Measurements from ENCODE around the gene ZMYM4. TPM values are rescaled to one million over a fixed set of nuclear protein-coding genes. Genes with fewer than 3 reads are reported as not detected.
"Not testable (repeated sequence)": the region's sequence is repeated elsewhere in the genome, so short reads cannot be mapped to it uniquely, and the experiment has no call there.

Gene ZMYM4
- polyA plus RNA-seq, 3 donors: 73.6 to 77.6 (median 76.9) TPM

- no peak for DNase-seq (ENCODE audit: low read depth in 3 of 3, low spot score in 2 of 3)
Measured at GRCh38 chr1:35319988-35320713, 51.6 kb downstream of the ZMYM4 start.

GRCh38 chr1:35320937-35321336 lies 52.4 kb downstream of the ZMYM4 start:
- DNase-seq (ENCODE audit: low read depth in 3 of 3, low spot score in 2 of 3): no peak

DNA sequence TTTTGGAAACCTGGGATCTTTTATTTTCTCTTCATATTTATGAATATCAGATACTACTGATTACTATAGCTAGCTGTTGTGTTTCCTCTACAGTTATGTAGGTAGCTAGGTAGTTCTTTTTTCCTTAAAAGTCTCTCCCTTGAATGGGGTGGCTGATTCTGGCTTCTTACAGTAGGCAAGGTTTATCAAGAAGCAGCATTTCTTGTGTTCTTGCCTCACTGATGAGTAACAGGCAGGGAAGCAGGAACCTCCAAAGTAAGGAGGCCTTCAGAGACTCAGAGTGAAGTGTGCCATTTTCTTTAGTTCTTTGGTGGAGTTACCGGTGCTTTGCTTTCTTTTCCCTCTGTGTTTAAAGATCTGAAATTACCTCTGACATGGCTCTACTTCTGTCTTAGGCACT lies 56.0 kb downstream of the ZMYM4 start:
- no peak for DNase-seq (ENCODE audit: low read depth in 3 of 3, low spot score in 2 of 3)

DNA sequence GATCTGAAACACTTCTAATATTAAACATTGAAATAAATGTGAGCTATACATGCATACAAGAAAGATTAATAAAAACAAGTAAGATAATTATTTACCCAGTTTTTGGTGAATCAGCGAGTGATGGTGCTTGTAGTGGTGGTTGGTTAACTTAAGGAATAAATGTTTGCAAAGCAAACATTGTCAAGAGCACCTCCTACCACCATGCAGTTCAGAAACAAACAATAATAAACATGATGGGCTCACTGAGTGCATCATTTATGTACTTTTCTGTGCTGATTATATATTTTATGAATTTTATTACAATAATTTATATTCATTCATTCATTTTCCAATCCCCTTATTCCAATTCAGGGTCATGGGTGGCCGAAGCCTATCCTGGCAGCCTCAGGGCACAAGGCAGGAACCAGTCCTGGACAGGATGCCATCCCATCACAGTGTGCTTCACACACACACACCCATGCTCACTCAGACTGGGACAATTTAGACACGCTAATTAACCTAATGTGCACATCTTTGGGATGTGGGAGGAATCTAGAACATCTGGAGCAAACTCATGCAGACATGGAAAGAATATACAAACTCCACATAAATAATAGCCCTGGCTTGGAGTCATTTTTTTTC lies 57.8 kb downstream of the ZMYM4 start:
- no peak for DNase-seq (ENCODE audit: low read depth in 3 of 3, low spot score in 2 of 3)

DNA sequence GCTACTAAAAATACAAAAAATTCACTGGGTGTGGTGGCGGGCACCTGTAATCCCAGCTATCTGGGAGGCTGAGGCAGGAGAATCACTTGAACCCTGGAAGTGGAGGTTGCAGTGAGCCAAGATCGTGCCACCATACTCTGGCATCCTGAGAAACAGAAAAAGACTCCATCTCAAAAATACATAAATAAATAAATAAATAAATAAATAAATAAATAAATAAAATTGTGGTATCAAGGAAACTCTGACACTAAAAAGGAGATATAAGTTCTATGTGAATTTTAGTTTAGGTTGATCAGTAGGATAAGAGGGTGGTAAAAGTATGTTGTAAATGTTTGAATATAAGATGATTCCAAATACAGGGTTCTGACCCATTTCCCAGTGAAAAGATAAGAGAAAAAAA lies 63.1 kb downstream of the ZMYM4 start:
- DNase-seq (ENCODE audit: low read depth in 3 of 3, low spot score in 2 of 3): not testable (repeated sequence)

GRCh38 chr1:35334485-35334884 lies 66.0 kb downstream of the ZMYM4 start:
- DNase-seq (ENCODE audit: low read depth in 3 of 3, low spot score in 2 of 3): no peak

- DNase-seq (ENCODE audit: low read depth in 3 of 3, low spot score in 2 of 3): no peak
Measured at GRCh38 chr1:35340519-35340918, 72.0 kb downstream of the ZMYM4 start.

GRCh38 chr1:35345439-35345981 lies 77.0 kb downstream of the ZMYM4 start:
- no peak for DNase-seq (ENCODE audit: low read depth in 3 of 3, low spot score in 2 of 3)

DNA sequence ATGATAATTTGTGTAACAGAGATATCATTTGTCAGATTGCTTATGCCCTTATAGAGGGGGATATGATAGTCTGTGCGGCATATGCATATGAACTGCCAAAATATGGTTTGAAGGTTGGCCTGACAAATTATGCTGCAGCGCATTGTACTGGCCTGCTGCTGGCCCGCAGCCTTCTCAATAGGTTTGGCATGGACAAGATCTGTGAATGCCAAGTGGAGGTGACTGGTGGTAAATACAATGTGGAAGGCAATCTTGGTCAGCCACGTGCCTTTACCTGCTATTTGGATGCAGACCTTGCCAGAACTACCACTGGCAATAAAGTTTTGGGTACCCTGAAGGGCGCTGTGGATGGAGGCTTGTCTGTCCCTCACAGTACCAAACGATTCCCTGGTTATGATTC lies 82.4 kb downstream of the ZMYM4 start:
- DNase-seq (ENCODE audit: low read depth in 3 of 3, low spot score in 2 of 3): no peak

GRCh38 chr1:35359995-35360394 lies 91.5 kb downstream of the ZMYM4 start:
- no peak for DNase-seq (ENCODE audit: low read depth in 3 of 3, low spot score in 2 of 3)

DNA sequence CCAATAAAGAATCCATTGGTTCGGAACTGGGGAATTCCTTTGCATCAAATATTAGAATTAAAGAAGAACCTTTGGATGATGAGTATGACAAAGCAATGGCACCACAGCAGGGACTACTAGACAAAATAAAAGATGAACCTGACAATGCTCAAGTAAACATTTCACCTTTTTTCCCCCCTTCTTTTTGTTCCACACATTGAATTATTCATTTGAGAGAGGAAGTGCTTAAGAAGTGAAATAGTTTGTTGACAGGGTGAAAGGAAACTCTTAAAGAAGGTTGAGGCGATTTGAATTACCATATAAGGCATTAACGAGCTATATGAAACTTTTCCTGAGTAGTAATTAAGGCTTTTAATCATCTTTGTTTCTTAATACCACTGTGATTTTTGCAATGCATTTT lies 93.1 kb downstream of the ZMYM4 start:
- DNase-seq (ENCODE audit: low read depth in 3 of 3, low spot score in 2 of 3): no peak

DNA sequence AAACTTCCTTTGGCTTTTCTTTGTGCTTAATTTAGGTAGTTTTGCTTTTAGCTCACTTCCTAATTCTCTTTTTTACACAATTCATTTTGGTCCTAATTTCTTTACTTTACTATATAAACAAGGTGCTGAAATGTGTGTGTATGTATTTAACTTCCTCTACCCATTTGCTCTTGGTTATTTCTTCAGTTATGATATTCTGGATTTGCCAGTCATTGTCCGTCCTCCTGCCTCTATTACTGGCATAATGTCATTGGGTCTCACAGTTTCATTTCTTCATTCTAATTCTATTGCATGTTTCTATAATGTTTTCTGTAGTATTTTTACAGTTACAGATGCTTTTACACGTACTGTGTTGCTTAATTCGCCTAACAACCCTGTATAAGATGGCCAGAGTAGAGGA lies 96.2 kb downstream of the ZMYM4 start:
- DNase-seq (ENCODE audit: low read depth in 3 of 3, low spot score in 2 of 3): no peak

- no peak for DNase-seq (ENCODE audit: low read depth in 3 of 3, low spot score in 2 of 3)
Measured at GRCh38 chr1:35367914-35368313, 99.4 kb downstream of the ZMYM4 start.

DNA sequence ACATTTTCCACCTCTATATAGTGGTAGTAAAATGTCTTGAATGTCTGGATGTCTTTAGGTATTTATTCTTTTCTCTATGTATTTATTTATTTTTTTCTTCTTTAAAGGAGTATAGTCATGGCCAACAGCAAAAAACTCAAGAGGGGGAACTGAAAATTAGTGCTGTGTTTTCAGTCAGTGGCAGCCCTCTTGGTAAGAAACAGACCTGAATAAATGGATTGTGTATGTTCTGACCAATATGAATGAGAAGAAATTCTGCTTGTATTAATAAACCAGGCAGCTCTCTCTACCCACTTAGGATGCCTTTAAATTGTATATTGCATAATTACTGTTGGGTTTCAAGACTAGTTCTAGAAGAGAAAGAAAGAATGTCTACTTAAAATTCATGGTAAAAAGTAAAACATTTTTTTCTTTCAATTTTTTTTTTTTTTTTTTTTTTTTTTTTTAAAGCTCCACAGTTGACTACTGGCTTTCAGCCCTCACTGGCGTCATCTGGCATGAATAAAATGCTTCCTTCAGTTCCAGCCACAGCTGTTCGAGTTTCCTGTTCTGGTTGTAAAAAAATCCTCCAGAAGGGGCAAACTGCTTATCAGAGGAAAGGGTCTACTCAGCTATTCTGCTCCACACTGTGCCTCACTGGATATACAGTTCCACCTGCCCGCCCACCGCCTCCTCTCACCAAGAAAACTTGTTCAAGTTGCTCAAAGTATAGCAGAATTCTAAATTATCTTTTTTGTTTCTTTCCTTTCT lies 101.6 kb downstream of the ZMYM4 start:
- peak; percentile 36 to 50 (median 39) for DNase-seq (ENCODE audit: low read depth in 3 of 3, low spot score in 2 of 3)

- DNase-seq (ENCODE audit: low read depth in 3 of 3, low spot score in 2 of 3): no peak
Measured at GRCh38 chr1:35371506-35371905, 103.0 kb downstream of the ZMYM4 start.

DNA sequence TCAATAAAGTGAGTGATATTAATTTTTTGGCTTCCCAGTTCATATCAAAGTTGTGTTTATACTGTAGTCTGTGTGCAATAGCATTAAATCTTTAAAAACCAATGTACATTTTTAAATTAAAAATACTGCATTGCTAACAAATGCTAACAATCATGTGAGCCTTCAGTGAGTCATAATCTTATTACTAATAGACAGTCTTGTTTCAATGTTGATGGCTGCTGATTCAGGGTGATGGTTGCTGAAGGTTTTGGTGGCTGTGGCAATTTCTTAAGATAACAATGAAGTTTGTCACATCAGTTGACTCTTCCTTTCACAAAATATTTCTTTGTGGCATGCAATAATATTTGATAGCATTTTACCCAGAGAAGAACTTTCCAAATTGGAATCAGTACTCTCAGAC lies 109.0 kb downstream of the ZMYM4 start:
- DNase-seq (ENCODE audit: low read depth in 3 of 3, low spot score in 2 of 3): no peak

DNA sequence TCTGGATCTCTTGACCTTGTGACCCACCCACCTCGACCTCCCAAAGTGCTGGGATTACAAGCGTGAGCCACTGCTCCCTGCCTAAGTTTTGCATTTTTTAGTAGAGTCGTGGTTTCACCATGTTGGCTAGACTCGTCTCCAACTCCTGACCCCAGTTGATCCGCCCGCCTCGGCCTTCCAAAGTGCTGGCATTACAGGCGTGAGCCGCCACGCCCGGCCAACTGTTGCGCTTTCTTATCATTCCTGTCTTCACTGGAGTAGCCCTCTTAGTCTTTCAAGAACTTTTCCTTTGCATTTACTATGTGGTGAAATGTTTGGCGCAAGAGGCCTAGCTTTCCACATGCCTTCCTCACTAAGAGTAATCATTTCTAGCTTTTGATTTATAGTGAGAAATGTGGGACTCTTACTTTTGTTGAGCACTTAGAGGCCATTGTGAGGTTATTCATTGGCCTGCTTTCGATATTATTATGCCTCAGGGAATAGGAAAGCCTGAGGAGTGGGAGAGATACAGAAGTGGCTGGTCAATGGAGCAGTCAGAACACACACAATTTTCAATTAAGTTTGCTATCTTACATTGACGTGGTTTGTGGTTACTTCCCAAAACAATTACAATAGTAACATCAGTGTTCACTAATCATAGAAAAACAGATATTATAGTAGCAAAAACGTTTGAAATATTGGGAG lies 111.0 kb downstream of the ZMYM4 start:
- DNase-seq (ENCODE audit: low read depth in 3 of 3, low spot score in 2 of 3): no peak

DNA sequence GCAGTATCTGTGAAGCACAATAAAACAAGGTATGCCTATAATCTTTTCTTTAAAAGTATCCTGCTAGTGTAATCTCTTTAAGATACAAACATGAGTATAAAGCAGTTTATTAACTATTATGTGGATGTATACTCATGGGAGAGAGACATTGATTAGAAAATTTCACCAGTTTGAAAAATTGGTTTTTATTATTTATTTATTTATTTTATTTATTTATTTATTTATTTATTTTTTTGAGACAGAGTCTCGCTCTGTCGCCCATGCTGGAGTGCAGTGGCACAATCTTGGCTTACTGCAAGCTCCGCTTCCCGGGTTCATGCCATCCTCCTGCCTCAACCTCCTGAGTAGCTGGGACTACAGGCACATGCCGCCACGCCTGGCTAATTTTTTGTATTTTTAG lies 111.6 kb downstream of the ZMYM4 start:
- DNase-seq (ENCODE audit: low read depth in 3 of 3, low spot score in 2 of 3): not testable (repeated sequence)

DNA sequence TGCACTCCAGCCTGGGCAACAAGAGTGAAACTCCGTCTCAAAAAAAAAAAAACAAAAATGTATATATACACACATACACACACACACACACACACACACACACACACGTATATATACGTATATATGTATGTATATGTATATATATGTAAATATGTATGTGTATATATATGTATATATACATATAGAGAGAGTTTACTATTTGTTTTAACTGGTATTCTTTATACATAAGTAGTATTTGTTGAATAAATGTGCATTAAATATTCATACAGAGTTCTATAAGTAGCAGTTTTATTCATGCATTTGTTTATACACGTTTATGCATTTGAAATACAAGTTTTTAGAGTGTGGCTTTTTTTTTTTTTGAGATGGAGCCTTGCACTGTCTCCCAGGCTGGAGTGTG lies 113.6 kb downstream of the ZMYM4 start:
- no peak for DNase-seq (ENCODE audit: low read depth in 3 of 3, low spot score in 2 of 3)

GRCh38 chr1:35386290-35386689 lies 117.8 kb downstream of the ZMYM4 start:
- DNase-seq (ENCODE audit: low read depth in 3 of 3, low spot score in 2 of 3): no peak

DNA sequence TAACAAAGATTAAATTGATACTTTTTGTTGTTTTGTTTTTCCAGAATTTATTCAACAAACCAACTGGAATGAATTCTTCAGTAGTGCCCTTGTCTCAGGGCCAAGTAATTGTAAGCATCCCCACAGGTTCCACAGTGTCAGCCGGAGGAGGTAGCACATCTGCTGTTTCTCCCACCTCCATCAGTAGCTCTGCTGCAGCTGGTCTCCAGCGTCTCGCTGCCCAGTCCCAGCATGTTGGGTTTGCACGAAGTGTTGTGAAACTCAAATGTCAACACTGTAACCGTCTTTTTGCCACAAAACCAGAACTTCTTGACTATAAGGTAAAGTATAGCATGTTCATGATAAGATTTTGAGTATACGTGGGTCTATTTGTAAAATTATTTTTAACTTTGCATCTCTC lies 118.5 kb downstream of the ZMYM4 start:
- no peak for DNase-seq (ENCODE audit: low read depth in 3 of 3, low spot score in 2 of 3)

Data from right renal cortex interstitium (tissue), 3 donors.